Measurements from ENCODE around the gene DUSP22.

GRCh38 chr6:370555-370954, 78.3 kb downstream of the DUSP22 start:
- no peak for TF ChIP-seq CTCF (IDR thresholded peaks at IDR 0.05)
- TF ChIP-seq POLR2A (IDR thresholded peaks at IDR 0.05), result no peak

Measured in stomach (tissue), 4 donors.